ENCODE measurements around the gene TBC1D22A. TPM values are rescaled to one million over a fixed set of nuclear protein-coding genes. Genes with fewer than 3 reads are reported as not detected.

The TBC1D22A gene
- total and polyA plus RNA-seq, 9 of the 15 experiments (the other 6 are each of a cell fraction or from before 2014, with no cell fraction given), result 0.20 to 11.5 (median 5.2) TPM

DNA sequence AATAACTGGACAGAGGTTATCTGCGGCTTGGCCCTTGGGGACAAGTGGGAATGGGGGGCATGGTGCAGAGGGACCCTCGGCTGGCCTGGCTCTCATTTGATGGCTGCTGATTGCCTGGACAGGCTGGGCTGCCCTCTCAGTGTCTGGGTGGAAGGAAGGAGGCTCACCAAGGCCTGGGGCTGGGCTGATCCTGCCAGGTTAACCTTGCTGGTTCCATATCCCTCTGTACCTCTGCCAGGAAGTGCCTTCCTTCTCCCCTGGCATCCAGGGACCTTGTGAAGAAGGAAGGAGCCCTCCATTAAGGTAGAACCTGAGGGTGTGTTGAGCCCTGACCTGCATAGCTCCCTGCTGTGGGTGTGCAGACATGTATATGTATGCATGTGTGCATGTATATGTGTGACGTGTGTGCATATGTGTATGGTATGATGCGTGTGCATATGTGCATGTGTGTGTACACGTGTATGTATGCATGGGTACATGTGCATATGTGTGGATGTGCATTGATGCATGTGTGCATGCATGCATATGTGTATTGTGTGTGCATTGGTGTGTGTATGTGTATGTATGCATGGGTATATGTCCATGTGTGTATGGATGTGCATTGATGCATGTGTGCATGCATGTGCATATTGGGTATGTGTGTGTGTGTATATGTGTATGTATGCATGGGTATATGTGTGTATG, 433.9 kb downstream of the TBC1D22A start:
- no peak for FAIRE-seq

DNA sequence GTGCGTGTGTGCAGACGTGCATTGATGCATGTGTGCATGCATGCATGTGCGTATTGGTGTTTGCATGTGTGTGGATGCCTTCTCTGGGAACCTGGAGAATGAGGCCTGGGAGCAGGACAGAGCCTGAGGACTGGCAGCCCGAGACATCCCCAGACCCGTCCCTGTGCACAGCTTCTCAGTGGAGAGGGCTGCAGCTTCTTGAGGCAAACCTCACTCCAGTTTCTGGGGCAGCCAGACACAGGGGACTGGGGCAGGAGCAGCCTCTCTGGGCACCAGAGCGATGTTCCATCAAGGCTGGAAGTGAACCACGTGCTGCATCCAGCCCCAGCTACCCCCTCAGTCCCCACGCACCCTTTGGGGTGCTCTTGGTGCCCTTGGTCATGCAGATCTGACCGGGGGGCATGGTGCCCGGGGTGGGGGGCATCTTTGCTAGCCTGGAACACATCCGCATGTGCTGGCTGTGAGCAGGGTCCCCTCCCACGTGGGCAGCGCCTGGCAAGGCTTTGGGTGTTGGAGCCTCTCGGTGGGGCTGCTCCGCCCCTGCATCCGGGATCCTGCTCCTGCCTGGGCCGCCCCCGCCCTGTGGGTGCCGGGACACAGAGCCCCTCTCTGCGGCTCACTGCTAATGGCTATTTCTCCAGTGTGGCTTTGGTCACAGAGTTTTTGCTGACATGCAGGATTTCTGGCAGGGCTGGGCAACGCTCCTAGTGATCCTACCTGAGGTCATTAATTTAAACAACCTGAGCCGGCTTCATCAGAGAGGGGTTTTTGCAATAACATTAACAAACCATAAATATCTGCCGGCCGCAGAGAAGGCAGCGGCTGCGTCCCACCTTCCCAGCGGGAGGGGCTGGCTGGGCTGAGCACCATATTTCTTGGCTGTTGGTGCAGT, 434.7 kb downstream of the TBC1D22A start:
- H3K79me2 ChIP-seq (ENCODE audit: control insufficient read depth, insufficient read depth, low read length), result no peaks in the 10 kb centered on the region
- POLR2A ChIA-PET, result interaction anchor here (1.1 kb wide), 1 partner anchor 13 kb away, joined by 3 read pairs; no protein-coding TSS in a partner anchor
- WGBS (ENCODE audit: insufficient coverage, low coverage, missing lambda C conversion rate), result 4% methylated on average over 19 of the region's 27 CpGs
- intact Hi-C loops (cut with micrococcal nuclease), result no loop called here
- H3K4me2 ChIP-seq (ENCODE audit: insufficient read depth, low read length), result no peak overlapping the region
- no peak overlapping the region for H3K9ac ChIP-seq (ENCODE audit: insufficient read depth in 1 of 2, low read depth in 2 of 2, low read length in 2 of 2)
- no peaks in the 10 kb centered on the region for H3K9me1 ChIP-seq (ENCODE audit: control insufficient read depth, insufficient read depth, low read length)
- H2AFZ ChIP-seq (ENCODE audit: low read depth, low read length), result no peak overlapping the region
- ATAC-seq, result no peak
- FAIRE-seq, result no peak
- CTCF ChIA-PET (ENCODE audit: low intra/inter-chr PET ratio), result no interaction called here
- peak; percentile 53; the same call in 1 of the 2 replicates for TF ChIP-seq ZNF316 (IDR thresholded peaks at IDR 0.05)
- no peak for TF ChIP-seq TCF7 (IDR thresholded peaks at IDR 0.05; ENCODE audit: borderline replicate concordance)
- TF ChIP-seq C11orf30 (IDR thresholded peaks at IDR 0.05; ENCODE audit: low read depth), result 0 out of 2 replicates have a peak, but pooled peaks have one; percentile 30
- TF ChIP-seq MAFF (IDR thresholded peaks at IDR 0.05; ENCODE audit: low read length), result 0 out of 2 replicates have a peak, but pooled peaks have one; percentile 11
- BruUV-seq (replicated peaks), result no TSS peak
- H3K4me1 ChIP-seq (replicated peaks in 1 of 2; ENCODE audit: control insufficient read depth in 2 of 2, insufficient read depth in 2 of 2, low read length in 2 of 2), result peaks cover 0 to 12% of the 10 kb centered on the region in 2 experiments; a peak in 2 of 5 replicates
- H3K4me3 ChIP-seq, result no peak overlapping the region
- no peaks in the 10 kb centered on the region for H4K20me1 ChIP-seq (replicated peaks; ENCODE audit: control insufficient read depth, insufficient read depth, low read length)
- in situ Hi-C loops (cut with MboI), result no loop called here
- DNase-seq (ENCODE audit: extremely low read depth in 1 of 4, low spot score in 3 of 4), result no peak
- no peak overlapping the region for H3K27ac ChIP-seq (ENCODE audit: extremely low read depth, low read depth, low read length)
- H3K27me3 ChIP-seq (ENCODE audit: control insufficient read depth in 2 of 2, insufficient read depth in 2 of 2, low read length in 2 of 2), result peaks cover 10 to 62% of the 10 kb centered on the region in 2 experiments; a peak in 4 of 5 replicates
- H3K36me3 ChIP-seq (ENCODE audit: control insufficient read depth, insufficient read depth, low read length), result no peaks in the 10 kb centered on the region
- no peaks in the 10 kb centered on the region for H3K9me3 ChIP-seq (replicated peaks; ENCODE audit: control insufficient read depth, insufficient read depth, low read depth, low read length)

More for the DNA sequence above, 433.9 kb downstream of the TBC1D22A start:
- no peak for DNase-seq (ENCODE audit: extremely low read depth in 1 of 4, low spot score in 3 of 4)
- Histone ChIP-seq H3K9me3 (replicated peaks; ENCODE audit: control insufficient read depth, insufficient read depth, low read depth, low read length) (no peaks in the 10 kb centered on the region), H3K9ac (ENCODE audit: insufficient read depth in 1 of 2, low read depth in 2 of 2, low read length in 2 of 2) (no peak overlapping the region), H3K4me1 (replicated peaks in 1 of 2; ENCODE audit: control insufficient read depth in 2 of 2, insufficient read depth in 2 of 2, low read length in 2 of 2) (peaks cover 0 to 12% of the 10 kb centered on the region in 2 experiments; a peak in 2 of 5 replicates), H3K4me2 (ENCODE audit: insufficient read depth, low read length) (no peak overlapping the region), H2AFZ (ENCODE audit: low read depth, low read length) (no peak overlapping the region), H3K27ac (ENCODE audit: extremely low read depth, low read depth, low read length) (no peak overlapping the region), H3K9me1 (ENCODE audit: control insufficient read depth, insufficient read depth, low read length) (no peaks in the 10 kb centered on the region), H4K20me1 (replicated peaks; ENCODE audit: control insufficient read depth, insufficient read depth, low read length) (no peaks in the 10 kb centered on the region), H3K36me3 (ENCODE audit: control insufficient read depth, insufficient read depth, low read length) (no peaks in the 10 kb centered on the region), H3K4me3 (no peak overlapping the region), H3K27me3 (ENCODE audit: control insufficient read depth in 2 of 2, insufficient read depth in 2 of 2, low read length in 2 of 2) (peaks cover 6 to 62% of the 10 kb centered on the region in 2 experiments; a peak in 4 of 5 replicates), H3K79me2 (ENCODE audit: control insufficient read depth, insufficient read depth, low read length) (no peaks in the 10 kb centered on the region)
- ChIA-PET POLR2A (interaction anchor here (1.1 kb wide), 1 partner anchor 14 kb away, joined by 3 read pairs; no protein-coding TSS in a partner anchor), CTCF (ENCODE audit: low intra/inter-chr PET ratio) (no interaction called here)
- no peak for ATAC-seq
- in situ Hi-C loops (cut with MboI) (no loop called here), intact Hi-C loops (cut with micrococcal nuclease) (no loop called here)
- no peak for TF ChIP-seq ZNF717 (CRISPR knock-in tag; IDR thresholded peaks at IDR 0.05)
- peak in 1 of 2 experiments; percentile 73; a peak in 1 of 4 replicates for TF ChIP-seq KDM1A (IDR thresholded peaks at IDR 0.05)
- no peak for TF ChIP-seq NEUROD1 (IDR thresholded peaks at IDR 0.05; ENCODE audit: borderline replicate concordance, low read depth, low read length, partially characterized antibody)
- no TSS peak for BruUV-seq (replicated peaks)
- 5% methylated on average over 3 of the region's 5 CpGs for WGBS (ENCODE audit: insufficient coverage, low coverage, missing lambda C conversion rate)

Data from K562 (cell line).